Brain microvascular endothelial cell (primary cell): ENCODE results near the gene FMN2.
A peak's percentile ranks its signal among the peaks of the same experiment; 100 is the strongest.

Experiments
- DNase-seq: peaks from one replicate; pipeline ENCODE4 v3.0.0-alpha.2; 2020
- H3K27ac ChIP-seq: fragments of 250-450 bp; sonication (Bioruptor Pico); 2 replicates; pipeline ENCODE4 v1.5.1; 2020; ENCODE audit warnings: mild to moderate bottlenecking, moderate library complexity
- H3K27me3 ChIP-seq: fragments of 250-450 bp; sonication (Bioruptor Pico); replicated peaks from 2 replicates; pipeline ENCODE4 v1.5.1; 2020; ENCODE audit warnings: mild to moderate bottlenecking
- H3K36me3 ChIP-seq: fragments of 250-450 bp; sonication (Bioruptor Pico); replicated peaks from 2 replicates; pipeline ENCODE4 v1.5.1; 2020; ENCODE audit warnings: mild to moderate bottlenecking
- H3K4me3 ChIP-seq: 2 replicates; pipeline ENCODE4 v1.5.1; 2011; ENCODE audit warnings: low read depth, mild to moderate bottlenecking, control low read depth, low read length, moderate library complexity
- in situ Hi-C: cut with HindIII; loops from 2 replicates; pipeline ENCODE4 v1.10.0; 2017; ENCODE audit warnings: low sequenced_read_pairs, low pct_ligation_motif_present
- TF ChIP-seq, protein P1 (sequence below): IDR thresholded peaks from 2 replicates; pipeline ENCODE4 v1.5.1; 2011; ENCODE audit warnings: low read depth, mild to moderate bottlenecking, moderate library complexity, low read length, control low read depth, inconsistent platforms; ENCODE audit errors: missing control alignments

FMN2 gene

DNA sequence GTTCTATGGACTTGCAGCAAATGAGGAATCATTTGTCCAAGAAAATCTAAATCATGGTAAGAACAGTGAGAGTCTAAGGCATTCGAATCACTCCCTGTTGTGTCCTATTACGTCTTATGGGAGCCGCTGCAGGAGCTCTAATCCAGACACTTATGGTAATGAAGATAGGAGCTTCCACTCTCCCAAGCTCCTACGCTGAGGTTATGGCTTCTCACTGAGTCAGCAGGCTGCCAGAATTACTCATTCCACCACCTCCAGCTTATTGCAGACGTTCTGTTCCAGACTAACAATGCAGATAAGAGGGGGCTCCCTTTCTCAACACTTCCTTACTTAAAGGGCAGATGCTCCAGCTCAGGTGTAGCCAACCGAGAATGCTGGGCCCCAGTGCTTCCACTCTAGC, 307.7 kb downstream of the FMN2 start:
- peak; percentile 96 for DNase-seq
- TF ChIP-seq, protein P1, sequence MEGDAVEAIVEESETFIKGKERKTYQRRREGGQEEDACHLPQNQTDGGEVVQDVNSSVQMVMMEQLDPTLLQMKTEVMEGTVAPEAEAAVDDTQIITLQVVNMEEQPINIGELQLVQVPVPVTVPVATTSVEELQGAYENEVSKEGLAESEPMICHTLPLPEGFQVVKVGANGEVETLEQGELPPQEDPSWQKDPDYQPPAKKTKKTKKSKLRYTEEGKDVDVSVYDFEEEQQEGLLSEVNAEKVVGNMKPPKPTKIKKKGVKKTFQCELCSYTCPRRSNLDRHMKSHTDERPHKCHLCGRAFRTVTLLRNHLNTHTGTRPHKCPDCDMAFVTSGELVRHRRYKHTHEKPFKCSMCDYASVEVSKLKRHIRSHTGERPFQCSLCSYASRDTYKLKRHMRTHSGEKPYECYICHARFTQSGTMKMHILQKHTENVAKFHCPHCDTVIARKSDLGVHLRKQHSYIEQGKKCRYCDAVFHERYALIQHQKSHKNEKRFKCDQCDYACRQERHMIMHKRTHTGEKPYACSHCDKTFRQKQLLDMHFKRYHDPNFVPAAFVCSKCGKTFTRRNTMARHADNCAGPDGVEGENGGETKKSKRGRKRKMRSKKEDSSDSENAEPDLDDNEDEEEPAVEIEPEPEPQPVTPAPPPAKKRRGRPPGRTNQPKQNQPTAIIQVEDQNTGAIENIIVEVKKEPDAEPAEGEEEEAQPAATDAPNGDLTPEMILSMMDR, result no peak
- Histone ChIP-seq H3K36me3 (no peaks in the 10 kb centered on the region), H3K27ac (peak overlapping the region; percentile 82), H3K27me3 (no peaks in the 10 kb centered on the region), H3K4me3 (no peak overlapping the region)
- in situ Hi-C loops, result no loop called here

DNA sequence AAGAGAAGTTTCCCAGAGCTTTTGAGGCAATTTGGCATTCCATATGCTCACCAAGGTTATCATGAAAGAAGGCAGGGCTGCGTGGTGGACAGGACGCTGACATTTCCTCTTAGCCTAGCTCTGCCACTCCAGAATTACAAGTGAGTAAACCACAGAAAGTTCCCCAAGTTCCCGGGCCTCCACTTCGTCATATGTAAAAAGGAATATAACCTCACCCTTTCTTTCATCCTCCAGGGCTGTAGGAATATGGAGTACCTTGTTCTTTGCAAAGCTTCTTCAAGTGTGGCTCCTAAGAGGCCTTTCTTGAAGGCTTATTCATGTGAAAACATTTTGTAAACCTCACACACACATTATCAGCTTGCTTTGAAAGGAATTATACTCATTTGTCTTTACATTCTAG, 310.0 kb downstream of the FMN2 start:
- in situ Hi-C loops, result no loop called here
- no peaks in the 10 kb centered on the region for H3K27me3 ChIP-seq
- TF ChIP-seq, protein P1, result no peak
- H3K4me3 ChIP-seq, result no peak overlapping the region
- H3K27ac ChIP-seq, result no peak overlapping the region
- peak; percentile 26 for DNase-seq
- H3K36me3 ChIP-seq, result no peaks in the 10 kb centered on the region

DNA sequence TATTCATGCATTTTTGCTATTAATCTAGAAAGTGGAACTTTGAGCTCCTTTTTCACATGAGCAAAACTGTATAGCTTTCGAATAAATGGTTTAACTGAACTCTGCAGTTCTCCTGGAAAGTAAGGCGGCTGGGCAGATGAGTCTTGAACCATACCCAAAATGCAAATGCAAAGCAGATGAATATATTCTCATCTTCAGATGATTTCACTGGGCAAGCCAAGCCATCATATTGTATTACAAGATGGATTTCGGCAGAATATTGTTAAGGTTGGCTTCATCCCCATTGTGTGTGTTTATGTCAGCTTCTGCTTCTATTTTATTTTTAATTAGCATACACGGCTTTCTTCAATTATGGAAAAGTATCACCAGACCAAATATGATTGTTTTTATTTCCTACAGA, 310.6 kb downstream of the FMN2 start:
- H3K27me3 ChIP-seq, result no peaks in the 10 kb centered on the region
- in situ Hi-C loops, result no loop called here

DNA sequence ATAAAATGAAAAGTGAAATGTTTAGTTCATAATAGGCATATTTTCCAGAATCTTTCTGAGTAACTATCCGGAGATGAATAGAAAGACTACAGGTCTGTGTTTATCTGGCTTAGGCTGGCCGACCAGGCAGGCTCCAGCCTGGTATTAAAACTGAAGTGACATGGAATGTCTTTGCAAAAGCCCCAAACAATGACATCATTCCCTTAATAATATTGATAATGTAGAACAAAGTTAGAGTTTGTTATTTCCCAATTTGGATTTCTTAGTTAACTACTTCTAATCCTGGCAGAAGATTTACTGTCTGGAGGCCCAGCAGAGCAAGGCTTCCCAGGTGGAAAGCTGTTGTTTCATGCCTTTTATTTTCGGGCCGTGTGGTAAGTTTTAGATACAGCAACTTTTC, 312.6 kb downstream of the FMN2 start:
- DNase-seq, result no peak
- TF ChIP-seq, protein P1, result no peak
- Histone ChIP-seq H3K4me3 (no peak overlapping the region), H3K27me3 (no peaks in the 10 kb centered on the region), H3K36me3 (no peaks in the 10 kb centered on the region), H3K27ac (no peak overlapping the region)
- in situ Hi-C loops, result no loop called here

More for the DNA sequence above, 310.6 kb downstream of the FMN2 start:
- Histone ChIP-seq H3K36me3 (no peaks in the 10 kb centered on the region), H3K4me3 (no peak overlapping the region), H3K27ac (no peak overlapping the region)
- TF ChIP-seq, protein P1, result no peak
- DNase-seq, result no peak

DNA sequence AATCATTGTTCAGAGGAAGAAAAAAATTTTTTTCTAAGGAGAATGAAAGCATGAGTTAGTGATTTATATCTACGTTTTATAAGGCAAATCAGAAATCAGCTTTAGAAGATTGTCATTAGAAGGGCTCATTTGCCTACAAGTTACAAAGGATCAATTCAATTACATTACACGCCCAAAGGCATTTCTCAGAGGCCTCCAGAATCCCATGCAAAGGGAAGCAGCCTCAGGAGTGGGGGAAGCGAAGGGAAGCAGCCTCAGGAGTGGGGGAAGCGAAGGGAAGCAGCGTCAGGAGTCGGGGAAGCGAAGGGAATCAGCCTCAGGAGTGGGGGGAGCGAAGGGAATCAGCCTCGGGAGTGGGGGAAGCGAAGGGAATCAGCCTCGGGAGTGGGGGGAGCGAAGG, 314.1 kb downstream of the FMN2 start:
- in situ Hi-C loops, result no loop called here

DNA sequence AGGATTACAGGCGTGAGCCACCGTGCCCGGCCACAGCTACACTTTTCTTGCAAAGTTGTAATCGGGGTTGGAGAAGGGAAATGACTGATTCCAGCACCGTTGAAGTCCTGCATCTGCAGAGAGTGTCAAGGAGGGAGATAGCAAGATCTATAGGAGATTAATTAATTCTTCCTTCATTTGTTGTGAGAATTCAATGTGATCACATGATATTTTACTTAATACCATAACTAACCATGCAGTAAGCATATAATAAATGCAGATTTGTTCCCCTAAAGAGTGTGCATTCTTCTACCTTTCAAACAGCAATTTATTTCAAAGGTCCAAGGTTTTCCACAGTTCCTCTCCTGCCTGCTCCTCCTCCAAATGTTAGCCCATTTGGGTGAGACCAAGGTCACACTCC, 315.7 kb downstream of the FMN2 start:
- TF ChIP-seq, protein P1, result no peak
- Histone ChIP-seq H3K36me3 (no peaks in the 10 kb centered on the region), H3K27me3 (no peaks in the 10 kb centered on the region), H3K4me3 (no peak overlapping the region), H3K27ac (no peak overlapping the region)
- no peak for DNase-seq
- in situ Hi-C loops, result no loop called here

More for the DNA sequence above, 314.1 kb downstream of the FMN2 start:
- Histone ChIP-seq H3K36me3 (no peaks in the 10 kb centered on the region), H3K4me3 (no peak overlapping the region), H3K27me3 (no peaks in the 10 kb centered on the region), H3K27ac (no peak overlapping the region)
- no peak for DNase-seq
- TF ChIP-seq, protein P1, result no peak
